HG02571 (cell line): ENCODE data around the gene POLR2J2.
"Not testable (repeated sequence)": the region's sequence is repeated elsewhere in the genome, so short reads cannot be mapped to it uniquely, and the experiment has no call there.

Experiments
- ATAC-seq: cut with Tn5 transposase; IDR thresholded peaks from one replicate; pipeline ENCODE4 v1.9.1; 2021; ENCODE audit warnings: mild to moderate bottlenecking, moderate library complexity; ENCODE audit not compliant: unreplicated experiment

The POLR2J2 gene

DNA sequence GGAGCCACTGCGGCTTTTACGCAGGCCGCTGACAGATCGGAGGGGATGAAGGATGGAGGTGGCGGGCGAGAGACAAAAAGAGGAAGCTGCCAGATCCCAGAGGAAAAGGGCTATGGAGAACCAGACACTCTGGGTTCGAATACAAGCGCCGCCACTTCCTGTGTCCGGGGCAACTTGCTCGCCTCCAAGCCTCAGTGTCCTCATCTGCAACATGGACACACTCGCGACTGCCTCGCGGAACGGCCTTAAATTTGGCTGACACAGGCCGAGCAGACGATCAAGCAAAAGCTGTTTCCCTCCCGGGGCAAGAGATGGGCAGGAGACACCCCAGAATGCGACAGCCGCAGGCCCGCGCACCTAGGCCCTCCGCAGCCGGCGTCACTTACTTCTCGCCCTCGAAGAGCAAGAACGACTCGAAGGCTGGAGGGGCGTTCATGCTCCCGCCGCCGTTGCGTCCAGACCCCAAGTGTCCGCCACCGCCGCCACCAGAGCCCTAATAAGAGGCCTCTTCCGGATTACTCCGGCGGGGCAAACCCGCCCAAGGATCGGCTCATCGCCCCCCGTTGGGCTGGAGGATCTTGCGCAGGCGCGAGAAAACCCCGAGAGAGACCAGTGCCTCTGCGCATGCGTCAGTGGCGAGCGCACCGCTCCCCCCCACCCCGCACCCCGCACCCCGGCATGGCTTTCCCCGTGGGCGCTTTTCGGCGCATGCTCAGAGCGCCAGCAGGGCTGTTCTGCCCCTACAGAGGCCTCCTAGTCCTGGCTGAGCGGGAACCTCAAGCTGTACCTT, at the start of gene POLR2J2:
Gene POLR2J2 (minus strand): TSS at position 498 of the 790 bp plus-strand sequence. CDS start 62 bp downstream, at position 436.
- peak; percentile 67 for ATAC-seq

DNA sequence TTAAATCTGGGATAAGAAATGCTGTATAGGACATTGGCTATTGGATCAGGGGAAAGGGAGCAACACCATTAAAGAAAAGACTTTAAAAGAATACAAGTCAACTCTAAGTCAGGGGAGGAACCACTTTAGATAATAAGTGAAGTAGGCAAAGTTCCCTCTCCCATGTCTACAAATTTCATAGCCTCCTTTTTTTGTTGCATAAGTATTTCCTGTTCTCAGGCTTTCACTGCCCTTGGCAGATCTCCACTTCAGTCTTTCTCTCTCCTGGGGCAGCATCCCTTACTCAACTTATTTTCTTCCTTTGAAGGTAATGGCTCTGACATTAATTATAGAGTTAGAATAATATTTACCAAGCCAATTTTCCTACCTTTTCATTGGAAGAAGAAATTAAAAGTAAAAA, 47.0 kb upstream of the POLR2J2 start:
- not testable (repeated sequence) for ATAC-seq

DNA sequence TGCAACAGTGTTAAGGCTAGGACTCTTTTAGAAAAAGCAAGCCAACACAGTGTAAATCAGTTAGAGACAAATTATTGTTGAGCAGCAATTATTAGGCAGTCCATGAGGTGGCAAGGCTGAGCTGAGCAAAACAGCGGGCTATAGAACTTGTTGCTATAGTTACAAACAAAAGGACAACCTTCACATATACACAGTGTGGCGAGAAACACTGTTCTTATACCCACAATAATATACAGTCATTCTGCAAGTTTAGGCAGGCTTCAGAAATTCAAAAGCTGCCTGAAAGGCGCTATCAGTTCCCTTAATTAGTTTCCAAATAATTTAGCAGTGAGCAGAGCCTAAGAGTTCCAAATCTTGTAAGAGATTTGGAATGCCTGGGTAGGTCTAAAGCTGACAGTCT, 44.3 kb upstream of the POLR2J2 start:
- ATAC-seq = not testable (repeated sequence)

DNA sequence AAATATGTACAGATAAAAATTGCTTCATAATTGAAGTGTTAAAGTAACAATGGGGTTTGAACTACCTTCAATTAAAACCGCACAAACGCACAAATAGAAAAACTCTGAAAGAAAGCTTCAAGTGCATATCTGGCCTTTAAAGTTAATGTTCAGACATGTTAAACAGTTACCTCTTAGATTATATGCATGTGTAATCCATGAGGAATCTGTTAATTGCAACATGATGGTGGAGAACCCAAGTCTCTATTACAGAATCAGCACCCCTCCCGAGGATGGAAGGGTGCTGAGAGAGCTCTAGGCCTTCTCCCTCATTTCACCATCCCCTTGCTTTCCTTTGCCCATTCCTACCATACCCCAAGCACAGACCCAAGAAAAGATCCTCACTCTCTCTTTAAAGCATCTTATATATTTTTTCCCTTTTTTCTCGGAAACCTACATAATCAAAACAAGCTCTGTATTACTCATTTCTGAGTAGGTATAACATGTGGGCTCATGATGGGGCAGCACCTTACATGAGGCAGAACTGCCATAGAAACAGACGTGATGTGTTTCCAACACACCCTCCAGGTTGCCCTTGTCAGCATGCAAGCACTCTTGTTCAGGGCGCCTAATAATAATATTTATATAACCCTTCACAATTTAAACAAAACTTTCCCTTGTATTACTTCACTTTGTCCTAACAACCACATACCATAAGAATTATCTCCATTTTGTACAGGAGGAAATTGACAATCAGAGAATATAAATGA, 43.5 kb upstream of the POLR2J2 start:
- not testable (repeated sequence) for ATAC-seq

DNA sequence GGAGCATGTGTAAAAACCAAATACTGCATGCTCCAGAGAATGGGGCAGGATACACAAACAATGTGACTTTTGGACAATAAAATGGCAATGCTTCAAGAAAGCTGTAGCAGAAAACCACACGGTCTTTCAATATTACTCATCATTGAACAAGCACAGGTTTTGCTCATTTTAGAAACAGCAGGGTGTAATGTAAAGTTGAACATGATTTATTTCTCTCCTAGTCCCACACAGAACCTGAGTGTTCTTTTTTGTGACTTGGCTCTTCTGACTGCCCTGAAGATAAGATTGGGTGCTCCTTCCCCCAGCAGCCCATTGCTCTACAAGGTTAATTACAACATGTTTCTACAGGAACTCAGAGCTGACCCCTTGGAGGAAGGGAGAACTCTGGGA, 42.2 kb upstream of the POLR2J2 start:
- ATAC-seq = peak; percentile 82

DNA sequence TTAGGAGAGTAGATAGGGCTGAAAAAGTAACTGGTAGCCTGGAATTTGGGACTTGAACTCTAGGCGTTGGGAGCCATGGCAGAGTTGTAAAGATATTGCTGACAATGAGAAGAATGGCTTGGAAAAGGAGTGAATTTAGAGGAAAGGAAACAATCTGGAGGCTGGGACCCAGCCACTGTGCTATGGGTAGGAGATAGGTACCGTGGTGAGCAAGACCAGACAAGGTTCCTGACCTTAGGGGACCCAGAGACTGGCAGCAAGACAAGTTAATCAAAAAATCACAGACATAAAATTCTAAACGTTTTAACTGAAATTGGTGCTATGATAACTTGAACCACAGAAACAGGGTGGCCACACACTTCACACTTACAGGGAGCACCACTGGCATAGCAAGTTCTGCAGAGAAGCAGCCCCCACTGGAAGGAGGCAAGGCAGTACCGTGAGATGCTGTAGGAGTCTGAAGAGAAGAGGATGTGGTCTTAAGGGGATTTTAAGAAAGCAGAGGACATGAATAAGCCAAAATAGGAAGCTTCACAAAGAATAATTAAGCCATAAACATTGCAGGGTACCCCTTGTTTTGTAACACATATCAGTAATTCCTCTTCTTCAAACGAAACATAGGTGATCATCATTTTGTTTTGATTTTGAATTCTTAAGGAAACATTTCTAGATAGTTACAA, 41.7 kb upstream of the POLR2J2 start:
- ATAC-seq = peak; percentile 45

DNA sequence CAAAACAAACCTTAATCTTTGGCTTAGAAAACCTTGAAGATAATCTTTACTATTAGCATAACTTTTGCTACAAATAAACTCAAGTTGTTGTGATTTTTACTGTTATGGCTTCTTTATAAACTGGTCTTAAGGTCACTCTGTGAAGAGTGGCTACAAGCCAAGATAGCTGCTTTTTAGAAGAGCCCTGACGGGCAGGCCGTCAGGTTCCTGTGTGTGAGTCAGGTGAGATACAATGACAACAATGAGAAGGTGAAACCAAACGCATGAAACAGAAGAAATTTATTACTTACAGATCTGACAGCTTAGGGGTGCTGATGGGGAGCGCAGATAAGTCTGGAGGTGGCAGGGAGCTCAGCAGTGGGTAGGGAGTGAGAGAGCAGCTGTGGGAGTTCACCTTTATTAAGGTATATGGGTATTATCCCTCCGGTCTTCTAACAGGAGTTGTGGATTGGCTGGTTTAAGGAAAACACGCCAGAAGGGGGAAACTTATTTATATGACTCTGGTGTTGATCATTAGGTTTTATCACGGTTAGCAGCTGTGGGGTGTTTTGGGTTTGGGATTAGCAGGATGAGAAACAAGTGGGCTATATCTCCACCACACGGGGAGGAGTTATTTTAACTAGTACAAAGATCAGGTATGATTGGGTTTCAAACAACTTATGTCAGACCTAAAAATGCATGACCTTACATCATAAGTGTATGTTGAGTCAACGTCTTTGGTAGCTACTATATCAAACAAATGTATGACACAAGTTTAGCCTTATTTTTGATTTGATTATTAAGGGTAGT, 27.7 kb upstream of the POLR2J2 start:
- ATAC-seq = not testable (repeated sequence)

DNA sequence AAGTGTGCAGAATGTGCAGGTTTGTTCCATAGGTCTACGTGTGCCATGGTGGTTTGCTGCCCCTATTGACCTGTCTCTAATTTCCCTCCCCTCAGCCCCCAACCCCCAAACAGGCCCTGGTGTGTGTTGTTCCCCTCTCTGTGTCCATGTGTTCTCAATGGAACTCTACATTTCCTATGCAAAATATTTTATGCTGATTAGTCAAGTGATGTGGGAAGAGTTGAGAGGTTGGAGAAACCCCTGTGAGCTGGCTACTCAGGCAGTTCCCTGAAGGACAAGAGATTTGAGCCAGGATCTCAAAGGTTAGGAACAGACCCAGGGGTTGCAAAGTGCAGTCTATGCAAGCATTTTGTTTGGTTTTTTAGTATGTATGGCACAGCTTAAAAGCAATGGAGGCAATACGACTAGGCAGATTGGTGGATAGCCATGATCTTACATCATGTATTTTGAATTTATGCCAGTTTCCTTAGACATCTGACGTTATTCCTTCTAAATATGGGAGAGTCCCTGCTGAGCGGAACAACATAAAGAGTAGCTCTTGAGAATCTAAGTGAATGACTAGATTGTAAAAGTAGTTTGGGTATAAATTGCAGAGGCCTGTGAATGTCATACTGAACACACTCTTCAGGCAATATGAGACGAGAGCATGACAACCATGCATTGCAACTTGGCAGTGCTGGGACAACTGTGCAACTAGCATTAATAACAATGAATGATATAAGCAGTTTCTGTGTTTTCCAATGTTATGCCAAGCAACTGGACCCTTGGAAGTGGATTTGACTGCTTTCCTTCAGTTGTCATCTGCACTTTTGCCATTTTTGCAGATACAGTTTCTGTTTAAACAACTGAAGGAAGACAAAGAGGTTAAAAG, 26.4 kb upstream of the POLR2J2 start:
- ATAC-seq = not testable (repeated sequence)

DNA sequence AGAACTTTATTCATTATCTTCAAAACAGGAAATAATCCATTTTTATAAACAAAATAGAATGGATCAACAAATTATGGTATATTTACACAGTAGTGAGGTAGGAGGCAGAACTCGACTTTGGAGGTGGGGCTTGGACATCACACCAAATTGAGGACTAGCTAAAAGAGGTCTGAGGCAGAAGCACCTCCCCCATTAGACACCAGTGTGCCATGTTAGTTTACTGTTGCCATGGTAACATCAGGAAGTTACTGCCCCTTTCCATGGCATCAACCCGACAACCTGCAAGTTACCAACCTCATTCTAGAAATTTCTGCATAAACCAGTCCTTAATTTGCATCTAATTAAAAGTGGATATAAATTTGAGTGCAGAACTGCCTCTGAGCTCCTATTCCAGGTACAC, 24.5 kb upstream of the POLR2J2 start:
- not testable (repeated sequence) for ATAC-seq

DNA sequence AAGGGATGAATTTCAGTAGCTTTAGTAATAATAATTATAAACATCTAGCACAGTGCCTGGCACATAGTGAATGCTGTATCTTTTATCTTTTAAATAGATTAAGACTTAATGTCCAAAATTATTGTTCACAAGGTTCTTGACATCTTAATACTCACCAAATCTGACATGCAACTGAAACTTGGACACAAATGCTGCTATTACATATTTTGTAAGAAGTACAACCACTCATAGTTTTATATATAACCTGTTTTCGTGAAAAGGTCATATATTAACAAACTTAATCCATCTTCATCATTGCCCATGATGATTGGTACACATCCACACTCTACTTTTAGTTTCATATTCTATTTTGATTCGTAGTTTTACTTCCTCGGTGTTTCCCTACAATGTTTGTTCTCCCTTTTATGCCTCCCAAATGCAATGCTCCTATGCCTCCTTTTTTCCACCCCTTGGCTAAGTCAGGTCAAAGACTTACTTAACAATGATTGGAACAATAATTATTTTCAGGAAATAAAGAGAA, 23.6 kb upstream of the POLR2J2 start:
- ATAC-seq = not testable (repeated sequence)

DNA sequence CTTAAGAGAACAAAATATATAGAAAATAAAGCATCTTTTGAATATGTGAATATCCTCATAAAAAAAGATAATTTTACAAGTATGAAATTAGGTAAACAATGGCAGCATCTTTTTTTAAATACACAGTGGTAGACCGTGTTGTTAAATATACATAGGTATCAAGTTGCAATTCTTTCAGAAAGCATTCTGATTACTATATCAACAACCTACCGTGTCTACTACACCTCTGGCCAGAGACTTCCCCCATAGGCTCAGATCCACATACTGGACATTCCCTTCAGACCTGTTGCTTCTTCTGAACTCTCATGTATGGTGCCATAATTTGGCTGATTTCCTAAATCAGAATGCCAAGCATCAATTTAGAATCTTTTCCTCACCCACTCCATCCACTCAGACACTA, 22.5 kb upstream of the POLR2J2 start:
- ATAC-seq = not testable (repeated sequence)

DNA sequence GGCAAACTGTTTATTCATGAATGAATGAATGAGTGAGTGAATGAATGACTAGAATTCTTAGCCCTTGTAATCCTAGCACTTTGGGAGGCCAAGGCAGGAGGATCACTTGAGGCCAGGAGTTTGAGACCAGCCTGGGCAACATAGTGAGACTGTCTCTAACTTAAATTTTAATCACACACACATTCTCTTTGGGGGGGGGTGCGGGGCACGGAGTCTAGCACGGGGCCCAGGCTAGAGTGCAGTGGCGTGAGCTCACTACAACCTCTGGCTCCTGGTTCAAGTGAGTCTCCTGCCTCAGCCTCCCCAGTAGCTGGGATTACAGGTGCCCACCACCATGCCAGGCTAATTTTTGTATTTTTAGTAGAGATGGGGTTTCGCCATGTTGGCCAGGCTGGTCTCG, 19.1 kb upstream of the POLR2J2 start:
- ATAC-seq = not testable (repeated sequence)

DNA sequence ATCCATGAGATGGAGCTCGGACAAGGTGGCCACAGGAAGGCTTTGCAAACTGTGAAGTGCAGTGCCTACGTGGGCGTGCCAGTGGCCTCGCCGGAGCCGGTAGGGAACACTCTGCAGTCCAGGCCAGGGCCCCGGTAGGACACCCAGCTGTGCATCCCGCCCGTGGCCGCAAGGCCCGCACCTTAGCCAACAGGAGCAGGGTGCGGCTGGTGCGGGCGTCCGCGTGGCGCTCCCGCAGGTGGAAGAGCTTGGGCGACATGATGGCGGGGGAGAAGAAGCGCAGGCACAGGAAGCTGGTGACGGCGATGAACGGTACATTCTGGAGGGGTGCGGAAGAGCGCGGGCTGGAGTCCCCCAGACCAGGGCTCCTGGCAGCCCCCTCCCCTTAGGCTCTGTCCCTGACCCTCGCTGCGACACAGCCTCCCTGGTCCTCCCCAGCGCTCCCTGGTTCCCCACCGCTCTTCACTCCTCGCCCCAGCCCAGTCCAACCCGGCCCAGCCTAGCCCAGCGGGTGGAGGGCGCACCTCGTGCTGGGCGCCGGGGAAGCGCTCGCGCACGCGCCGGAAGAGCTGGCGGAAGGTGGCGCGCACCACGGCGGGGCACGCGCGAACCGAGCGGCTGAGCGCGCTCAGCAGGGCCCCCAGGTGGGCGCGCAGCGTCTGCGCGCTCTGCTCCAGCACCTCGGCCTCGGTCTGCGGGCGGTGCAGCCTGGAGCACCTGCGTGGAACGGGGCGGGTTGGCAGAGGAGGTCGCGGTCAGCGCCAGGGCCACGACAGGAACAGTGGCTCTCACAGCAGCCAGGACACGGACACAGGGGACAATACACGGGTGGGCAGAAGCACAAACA, 18.2 kb upstream of the POLR2J2 start:
- peak; percentile 61 for ATAC-seq

DNA sequence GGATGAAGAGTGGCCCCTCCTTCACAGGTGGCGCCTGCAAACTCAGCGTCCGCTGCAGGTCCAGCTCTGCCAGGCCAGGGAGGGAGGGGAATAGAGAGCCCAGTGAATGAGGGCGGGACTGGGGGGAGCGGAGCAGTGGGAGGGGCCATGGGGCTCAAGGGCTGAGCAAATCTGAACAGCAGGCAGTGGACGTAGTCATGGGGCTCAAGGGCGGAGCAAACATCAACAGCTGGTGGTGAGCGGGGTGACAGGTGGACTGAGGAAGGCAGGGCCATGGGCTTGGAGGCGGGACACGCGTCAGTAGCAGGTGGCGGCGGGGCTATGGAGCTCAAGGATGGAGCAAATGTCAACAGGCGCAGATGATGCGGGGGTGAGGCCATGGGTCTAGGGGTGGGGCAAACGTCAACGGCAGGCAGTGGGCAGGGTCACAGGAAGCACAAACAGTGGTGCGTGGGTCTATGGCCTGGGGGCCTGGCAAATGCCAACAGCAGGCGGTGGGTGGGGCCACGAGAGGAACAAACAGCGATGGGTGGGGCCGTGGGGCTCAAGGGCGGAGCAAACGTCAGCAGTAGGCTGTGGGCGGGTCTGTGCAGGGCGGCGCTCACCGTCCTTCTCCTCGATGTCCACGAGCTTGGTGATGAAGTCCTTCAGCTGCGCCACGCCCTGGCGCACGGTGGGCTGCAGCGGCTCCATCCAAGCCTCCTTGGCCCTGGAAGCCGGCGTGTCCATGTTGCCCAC, 17.0 kb upstream of the POLR2J2 start:
- peak; percentile 84 for ATAC-seq

DNA sequence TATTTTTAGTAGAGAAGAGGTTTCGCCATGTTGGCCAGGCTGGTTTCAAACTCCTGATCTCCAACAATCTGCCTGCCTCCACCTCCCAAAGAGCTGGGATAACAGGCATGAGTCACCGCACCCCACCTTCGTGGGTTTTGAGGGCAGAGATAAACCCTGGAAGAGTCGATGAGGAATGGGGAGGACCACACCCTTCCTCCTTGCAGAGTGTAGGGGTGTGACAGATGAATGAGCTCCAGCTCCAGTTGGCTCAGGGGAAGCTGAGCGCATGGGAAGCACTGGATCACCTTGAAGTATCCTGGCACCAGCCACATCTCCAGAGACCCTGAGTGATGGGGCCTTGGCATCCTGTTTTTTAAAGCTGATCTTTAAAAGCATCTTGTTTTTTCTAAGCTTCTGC, 11.1 kb upstream of the POLR2J2 start:
- ATAC-seq = not testable (repeated sequence)

DNA sequence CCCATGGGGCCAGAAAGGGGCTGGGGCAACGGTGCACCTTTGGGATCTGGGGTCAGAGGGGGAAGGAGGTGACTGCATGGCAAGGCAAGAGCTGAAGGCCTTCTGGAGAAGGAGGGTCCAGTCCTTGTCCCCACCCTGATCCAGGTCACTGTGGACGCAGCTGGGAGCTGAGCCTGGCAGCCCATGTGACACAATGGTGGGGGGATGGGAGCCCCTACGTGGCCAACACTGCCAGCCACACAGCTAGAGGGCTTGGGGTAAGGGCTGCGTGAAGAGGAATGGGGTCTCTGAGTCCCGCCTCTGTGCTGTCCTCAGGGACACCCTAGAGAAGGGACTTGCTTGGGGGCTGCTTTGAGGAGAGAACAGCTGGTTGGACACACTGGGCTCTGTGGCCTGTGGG, 9.3 kb upstream of the POLR2J2 start:
- ATAC-seq = not testable (repeated sequence)

DNA sequence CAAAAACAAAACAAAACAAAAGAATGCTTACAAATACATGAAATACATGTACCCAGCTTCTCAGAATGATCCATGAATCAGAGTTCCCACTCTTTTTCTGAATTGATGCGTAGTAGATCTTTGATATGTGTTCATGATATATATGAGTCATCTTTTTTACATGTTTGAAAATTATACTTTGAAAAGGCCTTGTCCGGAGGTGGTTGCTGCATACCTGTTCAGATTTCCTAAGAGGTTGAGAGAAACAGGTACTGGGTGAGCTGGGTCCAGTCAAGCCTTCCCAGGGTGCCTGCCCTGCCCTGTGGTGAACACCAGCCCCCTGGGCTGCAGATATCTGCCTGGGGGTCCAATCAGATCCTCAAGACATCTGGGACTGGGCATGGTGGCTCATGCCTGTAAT, 4.1 kb upstream of the POLR2J2 start:
- not testable (repeated sequence) for ATAC-seq
